ENCODE data around the gene AKAP3. TPM values are rescaled to one million over a fixed set of nuclear protein-coding genes. Genes with fewer than 3 reads are reported as not detected.

AKAP3 gene
- total and polyA plus RNA-seq, 10 of the 15 experiments (the other 5 are each of a cell fraction or from before 2014, with no cell fraction given) = 0.40 to 2.4 (median 1.3) TPM

GRCh38 chr12:4648104-4648500 lies 749 bp downstream of the AKAP3 start (continued):
- TF ChIP-seq PAX8 (IDR thresholded peaks at IDR 0.05) (no peak), ZBTB33 (IDR thresholded peaks at IDR 0.05) (no peak), CBX5 (IDR thresholded peaks at IDR 0.05; ENCODE audit: low read depth) (no peak), IRF5 (IDR thresholded peaks at IDR 0.05; ENCODE audit: borderline replicate concordance) (no peak), BCL11A (IDR thresholded peaks at IDR 0.05; ENCODE audit: low read depth, low read length) (no peak)

- CTCF ChIA-PET = interaction anchor here (1.6 kb wide), 1 partner anchor 41 kb away, joined by 7 read pairs; no protein-coding TSS in a partner anchor
- no peak for ATAC-seq
Measured at GRCh38 chr12:4645023-4645422, 3.8 kb downstream of the AKAP3 start.

More at GRCh38 chr12:4645023-4645422, 3.8 kb downstream of the AKAP3 start:
- H3K9me3 ChIP-seq (replicated peaks; ENCODE audit: control insufficient read depth, insufficient read depth, low read length) = no peaks in the 10 kb centered on the region
- in situ Hi-C loops (cut with MboI) = no loop called here
- no TSS peak for BruUV-seq (replicated peaks)
- H3K36me3 ChIP-seq (ENCODE audit: control insufficient read depth in 2 of 2, insufficient read depth in 2 of 2, low read length in 1 of 2) = no peaks in the 10 kb centered on the region
- H3K4me2 ChIP-seq (ENCODE audit: control insufficient read depth, insufficient read depth) = no peak overlapping the region
- no peaks in the 10 kb centered on the region for H4K20me1 ChIP-seq (ENCODE audit: control insufficient read depth, insufficient read depth)
- ChIA-PET POLR2A (no interaction called here), SMC1A (ENCODE audit: uncharacterized antibody, unreplicated experiment) (no interaction called here), RAD21 (ENCODE audit: unreplicated experiment) (no interaction called here)
- peaks cover 16% of the 10 kb centered on the region; the same call in 1 of the 2 replicates for H3K4me1 ChIP-seq (ENCODE audit: control insufficient read depth, insufficient read depth, low read length)
- intact Hi-C loops (cut with micrococcal nuclease; ENCODE audit: unreplicated experiment) = no loop called here
- no peak overlapping the region for H2AFZ ChIP-seq (ENCODE audit: control insufficient read depth, low read depth, low read length)
- no peak overlapping the region for H3K4me3 ChIP-seq
- no peak for TF ChIP-seq NFIC (IDR thresholded peaks at IDR 0.05; ENCODE audit: low read depth, low read length)
- no peak for TF ChIP-seq GABPA (IDR thresholded peaks at IDR 0.05; ENCODE audit: low read depth)
- TF ChIP-seq WRNIP1 (IDR thresholded peaks at IDR 0.05; ENCODE audit: borderline replicate concordance, low read depth, low read length) = no peak
- no peak for TF ChIP-seq CEBPZ (IDR thresholded peaks at IDR 0.05; ENCODE audit: low read depth, low read length)
- TF ChIP-seq MLLT1 (IDR thresholded peaks at IDR 0.05) = no peak
- TF ChIP-seq EED (IDR thresholded peaks at IDR 0.05; ENCODE audit: low read depth) = no peak
- TF ChIP-seq HDAC6 (IDR thresholded peaks at IDR 0.05; ENCODE audit: unreplicated experiment) = no peak
- TF ChIP-seq DPF2 (IDR thresholded peaks at IDR 0.05) = no peak
- no peak for TF ChIP-seq JUNB (IDR thresholded peaks at IDR 0.05)
- no peak for TF ChIP-seq USF1 (IDR thresholded peaks at IDR 0.05; ENCODE audit: borderline replicate concordance, extremely low read length, insufficient read depth, low read depth, low read length)
- no peak overlapping the region for H3K9ac ChIP-seq (ENCODE audit: control insufficient read depth, insufficient read depth, low read length)
- FAIRE-seq (no peak), DNase-seq (ENCODE audit: low read depth, low spot score) (no peak)
- 100% methylated on average over 1 of the region's 1 CpG for WGBS (ENCODE audit: insufficient coverage, insufficient replicate concordance, low lambda C conversion rate, missing lambda C conversion rate)
- peaks cover 19% of the 10 kb centered on the region for H3K79me2 ChIP-seq (ENCODE audit: control insufficient read depth, insufficient read depth, low read length)
- H3K27me3 ChIP-seq (replicated peaks in 1 of 2; ENCODE audit: control insufficient read depth in 2 of 2, insufficient read depth in 2 of 2, low read length in 1 of 2) = no peaks in the 10 kb centered on the region
- H3K27ac ChIP-seq (ENCODE audit: control insufficient read depth, insufficient read depth) = no peak overlapping the region
